NCI-H2107 treated with DMSO at 0.1 percent for 48 hours (cell line): ENCODE results near the gene USP9X.
"Not testable (repeated sequence)": the region's sequence is repeated elsewhere in the genome, so short reads cannot be mapped to it uniquely, and the experiment has no call there.

Source experiments
- DNase-seq: peaks from one replicate; lab custom pipeline; 2025; ENCODE audit not compliant: unreplicated experiment; lab: John Stamatoyannopoulos, UW

The USP9X gene

DNA sequence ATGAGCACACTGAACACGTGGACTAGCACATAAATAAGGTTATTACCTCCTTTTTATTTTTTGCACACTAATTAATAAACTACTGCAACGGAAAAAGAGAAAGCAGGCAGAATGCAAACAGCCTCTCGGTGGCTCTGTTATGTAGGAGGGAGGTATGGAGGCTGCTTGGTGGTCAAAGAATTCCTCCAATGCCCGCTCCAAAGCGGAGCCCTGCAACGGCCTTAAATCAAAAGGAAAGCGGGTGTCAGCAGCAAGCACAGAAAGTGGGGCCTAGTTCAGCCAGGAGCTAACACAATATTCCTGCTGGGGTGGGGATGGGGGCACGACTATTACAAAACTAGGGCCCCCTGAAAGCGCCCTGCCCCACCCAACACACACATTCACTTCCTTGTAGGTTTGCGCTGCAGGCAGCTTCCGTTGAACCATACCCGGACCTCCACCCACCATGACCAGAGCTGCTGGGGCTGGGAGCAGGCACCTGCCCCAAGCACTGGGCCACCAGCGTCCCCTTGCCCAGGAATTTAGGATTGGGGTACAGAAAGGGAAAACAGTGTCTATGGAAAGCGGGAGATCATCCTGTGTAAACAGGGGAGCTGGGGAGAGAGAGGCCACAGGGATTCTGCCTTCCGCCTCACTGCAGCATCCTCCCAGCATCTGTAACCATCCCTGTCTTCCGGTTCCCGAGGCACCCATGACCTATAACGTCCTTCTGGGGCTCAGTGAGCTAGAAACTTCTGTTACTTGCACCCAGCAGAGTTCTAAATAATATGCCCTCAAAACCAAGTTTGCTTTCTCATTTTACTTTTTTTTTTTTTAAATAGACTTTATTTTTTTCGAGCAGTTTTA is 191.6 kb downstream of the USP9X start:
- DNase-seq: no peak

DNA sequence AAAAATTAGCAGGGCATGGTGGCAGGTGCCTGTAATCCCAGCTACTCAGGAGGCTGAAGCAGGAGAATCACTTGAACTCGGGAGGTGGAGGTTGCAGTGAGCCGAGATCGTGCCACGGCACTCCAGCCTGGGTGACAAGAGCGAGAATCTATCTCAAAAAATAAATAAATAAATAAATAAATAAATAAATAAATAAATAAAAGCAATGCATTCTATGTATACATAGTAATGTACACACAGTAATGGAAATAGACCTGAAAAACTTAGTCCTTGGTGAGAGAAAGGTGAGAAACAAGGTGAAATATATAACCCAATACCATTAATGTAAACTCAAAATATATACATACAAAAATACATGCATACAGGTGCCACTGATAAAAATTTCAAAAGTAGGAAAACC is 197.1 kb downstream of the USP9X start:
- DNase-seq: not testable (repeated sequence)

DNA sequence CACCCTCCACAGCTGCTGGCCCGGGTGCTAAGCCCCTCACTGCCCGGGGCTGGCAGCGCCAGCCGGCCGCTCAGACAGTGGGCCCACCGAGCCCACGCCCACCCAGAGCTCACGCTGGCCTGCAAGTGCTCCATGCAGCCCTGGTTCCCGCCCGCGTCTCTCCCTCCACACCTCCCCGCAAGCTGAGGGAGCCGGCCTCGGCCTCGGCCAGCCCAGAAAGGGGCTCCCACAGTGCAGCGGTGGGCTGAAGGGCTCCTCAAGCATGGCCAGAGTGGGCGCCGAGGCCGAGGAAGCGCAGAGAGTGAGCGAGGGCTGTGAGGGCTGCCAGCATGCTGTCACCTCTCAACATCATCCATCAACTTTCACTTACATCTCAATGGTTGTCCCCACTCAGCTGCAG is 200.7 kb downstream of the USP9X start:
- not testable (repeated sequence) for DNase-seq
